Fibroblast of skin of abdomen (primary cell): ENCODE results near the gene PPP5C.
"Not testable (repeated sequence)": the region's sequence is repeated elsewhere in the genome, so short reads cannot be mapped to it uniquely, and the experiment has no call there.

ENCODE experiments used
- DNase-seq: peaks from one replicate; pipeline ENCODE4 v3.0.0-alpha.2; 2013

The PPP5C gene

GRCh38 chr19:46435689-46436088 is 88.8 kb downstream of the PPP5C start:
- DNase-seq, result not testable (repeated sequence)
